HFF-Myc (cell line): ENCODE results near the gene CDCP2.

Experiments used
- DNase-seq: peaks from one replicate; pipeline ENCODE4 v3.0.0-alpha.2; 2011; ENCODE audit warnings: low read depth; ENCODE audit errors: extremely low read depth
- H3K4me3 ChIP-seq: replicated peaks from 2 replicates; pipeline ENCODE4 v1.5.1; 2011; ENCODE audit warnings: low read depth, mild to moderate bottlenecking, control low read depth, low read length
- CTCF ChIP-seq: IDR thresholded peaks from 2 replicates; pipeline ENCODE4 v1.5.1; 2012; ENCODE audit warnings: mild to moderate bottlenecking, low read depth, low read length, control low read depth; ENCODE audit errors: missing control alignments

CDCP2 gene

GRCh38 chr1:54153535-54154439, 987 bp upstream of the CDCP2 start:
- DNase-seq = peak; percentile 12
- TF ChIP-seq CTCF = no peak
- H3K4me3 ChIP-seq = no peak overlapping the region

GRCh38 chr1:54151013-54151412, 1.8 kb downstream of the CDCP2 start:
- DNase-seq = no peak
- no peak overlapping the region for H3K4me3 ChIP-seq
- no peak for TF ChIP-seq CTCF

- DNase-seq = no peak
- TF ChIP-seq CTCF = no peak
- H3K4me3 ChIP-seq = no peak overlapping the region
These were observed 3.1 kb downstream of the CDCP2 start for GRCh38 chr1:54149734-54150133.

GRCh38 chr1:54144366-54144765, 8.4 kb downstream of the CDCP2 start:
- no peak overlapping the region for H3K4me3 ChIP-seq
- no peak for TF ChIP-seq CTCF
- DNase-seq = no peak

DNA sequence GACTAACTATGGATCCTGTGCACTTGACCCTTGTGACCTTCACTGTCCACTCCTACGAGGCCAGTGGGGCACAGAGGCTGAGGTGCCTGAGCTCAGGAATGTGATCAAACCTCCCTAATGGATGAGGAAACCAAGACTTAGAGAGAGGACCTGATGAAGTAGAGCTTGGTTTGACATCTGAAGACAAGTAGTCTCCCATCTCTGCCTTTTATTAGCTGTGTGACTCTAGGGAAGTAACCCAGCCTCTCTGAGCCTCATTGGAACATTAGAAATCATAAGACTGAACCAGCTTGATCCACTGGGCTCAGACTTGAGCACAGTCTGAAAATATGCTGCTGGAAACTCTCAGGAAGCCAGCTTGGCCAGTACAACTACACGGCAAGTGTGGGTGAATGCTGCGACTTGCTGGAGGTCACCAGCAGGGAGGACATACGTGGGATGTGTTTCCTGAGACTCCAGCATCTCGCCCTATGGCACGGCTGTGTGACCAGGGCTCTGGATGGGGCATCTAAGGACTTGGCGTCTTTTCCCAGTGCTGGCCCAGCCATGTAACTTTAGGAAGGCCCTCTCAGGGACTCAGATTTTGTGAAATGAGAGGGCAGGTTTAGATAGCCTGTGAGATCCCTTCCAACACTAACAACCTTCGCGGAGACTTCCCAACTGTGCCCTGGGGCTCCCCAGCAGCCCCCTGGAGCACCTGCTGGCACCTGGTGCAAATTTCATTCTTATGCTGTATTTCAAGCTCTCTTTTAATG, 10.5 kb downstream of the CDCP2 start:
- DNase-seq = no peak
- no peak for TF ChIP-seq CTCF
- H3K4me3 ChIP-seq = no peak overlapping the region

DNA sequence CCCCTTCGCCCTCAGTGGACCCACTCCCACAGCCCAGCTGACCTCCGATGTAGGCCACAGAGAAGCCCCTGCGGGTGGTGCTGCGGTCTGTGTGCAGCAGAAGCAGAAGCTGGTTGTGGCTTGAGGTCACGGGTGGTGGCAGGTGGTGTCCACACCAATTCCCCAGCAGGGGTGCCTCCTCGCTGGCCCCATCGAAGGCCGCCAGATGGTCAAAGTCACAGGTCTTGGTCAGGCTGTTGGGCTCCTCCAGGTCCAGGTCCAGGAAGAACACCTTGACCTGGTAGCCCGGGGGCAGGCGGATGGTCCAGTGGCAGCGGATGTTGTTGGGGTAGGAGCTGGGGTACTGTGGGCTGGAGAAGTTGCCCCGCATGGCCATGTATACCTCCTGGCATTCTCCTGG, 13.1 kb downstream of the CDCP2 start:
- H3K4me3 ChIP-seq = no peak overlapping the region
- no peak for TF ChIP-seq CTCF
- no peak for DNase-seq
